ENCODE data around the gene P2RY6. TPM values are rescaled to one million over a fixed set of nuclear protein-coding genes. Genes with fewer than 3 reads are reported as not detected.

Gene P2RY6
- total RNA-seq, 1 experiment from 2014 or later = not detected

DNA sequence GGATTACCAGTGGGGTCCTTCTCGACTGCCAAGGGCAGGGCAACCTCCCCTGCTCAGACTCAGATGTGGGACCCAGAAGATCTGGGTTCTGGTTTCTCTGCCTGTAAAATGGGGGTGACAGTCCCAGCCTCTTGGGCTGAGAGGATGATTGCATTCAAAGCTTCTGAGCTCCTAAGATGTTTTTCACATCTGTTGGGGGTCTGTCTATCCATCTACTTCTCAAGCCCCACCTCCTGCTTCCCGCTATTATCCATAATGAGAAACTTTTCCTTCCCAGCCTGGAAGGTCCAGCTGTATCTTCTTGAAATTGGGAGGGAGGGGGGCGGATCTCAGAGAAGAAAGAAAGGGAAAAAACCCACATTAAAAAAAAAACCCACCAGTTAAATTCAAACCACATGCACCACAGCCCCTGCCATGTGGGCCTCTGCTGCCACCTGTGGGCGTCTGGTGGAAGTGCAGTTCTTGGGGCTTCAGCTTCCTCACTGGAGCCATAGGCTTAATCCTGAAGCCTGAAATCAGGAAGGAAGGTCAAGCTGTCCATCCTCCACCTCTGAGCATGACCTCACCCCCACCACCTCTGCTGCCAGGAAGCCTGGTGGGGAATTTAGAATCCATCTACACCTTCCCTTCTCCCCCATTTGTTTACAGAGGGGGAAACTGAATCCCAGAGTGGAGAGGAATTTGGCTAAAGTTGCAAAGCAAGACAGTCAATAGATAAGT lies 63.2 kb downstream of the P2RY6 start:
- H3K18ac ChIP-seq (ENCODE audit: insufficient read length, low read depth, low read length) = no peak overlapping the region
- no peak overlapping the region for H3K23ac ChIP-seq (ENCODE audit: insufficient read length, low read depth, low read length)
- no CpG with 5 or more reads among the region's 4 CpGs for WGBS (ENCODE audit: extremely low coverage, insufficient read length, low lambda C conversion rate)
- H4K5ac ChIP-seq (ENCODE audit: insufficient read length, low read depth, low read length) = no peak overlapping the region
- peaks cover 7% of the 10 kb centered on the region; the same call in 1 of the 2 replicates for H3K4me1 ChIP-seq (ENCODE audit: insufficient read depth, low read length)
- H3K4me1 Mint-ChIP-seq = peaks cover 45 to 54% of the 10 kb centered on the region in 2 experiments
- H3K27me3 Mint-ChIP-seq (ENCODE audit: low read depth) = peaks cover 75% of the 10 kb centered on the region
- H3K56ac ChIP-seq (ENCODE audit: insufficient read length, low read depth, low read length) = no peak overlapping the region
- H4K91ac ChIP-seq (ENCODE audit: insufficient read length, low read depth, low read length) = no peak overlapping the region
- H3T11ph ChIP-seq (ENCODE audit: low read length) = no peak overlapping the region
- H3K27ac ChIP-seq (ENCODE audit: insufficient read length, low read depth, low read length) = no peak overlapping the region
- H3K79me1 ChIP-seq (ENCODE audit: insufficient read depth, low read depth, low read length, poor library complexity, severe bottlenecking) = no peaks in the 10 kb centered on the region
- no peak overlapping the region for H3K9ac ChIP-seq (ENCODE audit: extremely low read depth, insufficient read length, low read length)
- no peak overlapping the region for H3K4ac ChIP-seq (ENCODE audit: low read depth, low read length)
- no peaks in the 10 kb centered on the region for H3K9me3 ChIP-seq (ENCODE audit: control insufficient read depth, low read depth, low read length)
- H3K36me3 Mint-ChIP-seq (ENCODE audit: insufficient read depth in 1 of 3, low read depth in 3 of 3) = no peaks in the 10 kb centered on the region
- peak; percentile 82 for DNase-seq
- peaks cover 28% of the 10 kb centered on the region for H3K27me3 ChIP-seq (ENCODE audit: insufficient read depth, low read length)
- H2BK20ac ChIP-seq (ENCODE audit: low read depth, low read length, poor library complexity, severe bottlenecking) = no peak overlapping the region
- no peak overlapping the region for H3K4me3 Mint-ChIP-seq
- H3K9me3 Mint-ChIP-seq = no peaks in the 10 kb centered on the region
- H2BK15ac ChIP-seq (ENCODE audit: low read depth, low read length) = no peak overlapping the region
- no peak overlapping the region for H3K4me2 ChIP-seq (ENCODE audit: insufficient read depth, insufficient read length, low read length)
- H3K27ac Mint-ChIP-seq = no peak overlapping the region
- H2AFZ ChIP-seq (ENCODE audit: low read length) = no peak overlapping the region
- H2BK120ac ChIP-seq (ENCODE audit: low read depth, low read length, poor library complexity, severe bottlenecking) = no peak overlapping the region
- no peaks in the 10 kb centered on the region for H4K20me1 ChIP-seq (ENCODE audit: control insufficient read depth, insufficient read depth, insufficient read length)
- H2AK5ac ChIP-seq (ENCODE audit: insufficient read length, low read length) = no peak overlapping the region
- H3K79me2 ChIP-seq (ENCODE audit: insufficient read depth, low read length) = no peaks in the 10 kb centered on the region
- H2BK12ac ChIP-seq (ENCODE audit: insufficient read length, low read depth, low read length) = no peak overlapping the region
- TF ChIP-seq, protein P1, sequence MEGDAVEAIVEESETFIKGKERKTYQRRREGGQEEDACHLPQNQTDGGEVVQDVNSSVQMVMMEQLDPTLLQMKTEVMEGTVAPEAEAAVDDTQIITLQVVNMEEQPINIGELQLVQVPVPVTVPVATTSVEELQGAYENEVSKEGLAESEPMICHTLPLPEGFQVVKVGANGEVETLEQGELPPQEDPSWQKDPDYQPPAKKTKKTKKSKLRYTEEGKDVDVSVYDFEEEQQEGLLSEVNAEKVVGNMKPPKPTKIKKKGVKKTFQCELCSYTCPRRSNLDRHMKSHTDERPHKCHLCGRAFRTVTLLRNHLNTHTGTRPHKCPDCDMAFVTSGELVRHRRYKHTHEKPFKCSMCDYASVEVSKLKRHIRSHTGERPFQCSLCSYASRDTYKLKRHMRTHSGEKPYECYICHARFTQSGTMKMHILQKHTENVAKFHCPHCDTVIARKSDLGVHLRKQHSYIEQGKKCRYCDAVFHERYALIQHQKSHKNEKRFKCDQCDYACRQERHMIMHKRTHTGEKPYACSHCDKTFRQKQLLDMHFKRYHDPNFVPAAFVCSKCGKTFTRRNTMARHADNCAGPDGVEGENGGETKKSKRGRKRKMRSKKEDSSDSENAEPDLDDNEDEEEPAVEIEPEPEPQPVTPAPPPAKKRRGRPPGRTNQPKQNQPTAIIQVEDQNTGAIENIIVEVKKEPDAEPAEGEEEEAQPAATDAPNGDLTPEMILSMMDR (conservative IDR thresholded peaks at IDR 0.05) = peak; percentile 97
- no peak overlapping the region for H2BK5ac ChIP-seq (ENCODE audit: insufficient read length, low read length)
- H3K23me2 ChIP-seq (ENCODE audit: insufficient read length, low read depth, low read length, poor library complexity, severe bottlenecking) = no peaks in the 10 kb centered on the region
- no peak overlapping the region for H4K8ac ChIP-seq (replicated peaks; ENCODE audit: insufficient read length, low read depth, low read length)
- no peak overlapping the region for H3K14ac ChIP-seq (ENCODE audit: insufficient read depth, low read length)

All from H9 (cell line).